ENCODE measurements around the gene KRT37.

Gene KRT37

GRCh38 chr17:41424111-41424635 lies at the start of gene KRT37:
TSS of gene KRT37 (minus strand) at chr17:41424585. CDS start at chr17:41424523, 62 bp downstream.
- H3K4me3 ChIP-seq (ENCODE audit: low read depth, low read length) = no peak within 1 kb of the TSS
- no peak for DNase-seq (ENCODE audit: low read depth)
- TF ChIP-seq CTCF (IDR thresholded peaks at IDR 0.05; ENCODE audit: low read depth, low read length) (no peak), POLR2A (IDR thresholded peaks at IDR 0.05; ENCODE audit: extremely low read depth, insufficient read length) (no peak), MYC (IDR thresholded peaks at IDR 0.05; ENCODE audit: low read depth, low read length) (no peak)

DNA sequence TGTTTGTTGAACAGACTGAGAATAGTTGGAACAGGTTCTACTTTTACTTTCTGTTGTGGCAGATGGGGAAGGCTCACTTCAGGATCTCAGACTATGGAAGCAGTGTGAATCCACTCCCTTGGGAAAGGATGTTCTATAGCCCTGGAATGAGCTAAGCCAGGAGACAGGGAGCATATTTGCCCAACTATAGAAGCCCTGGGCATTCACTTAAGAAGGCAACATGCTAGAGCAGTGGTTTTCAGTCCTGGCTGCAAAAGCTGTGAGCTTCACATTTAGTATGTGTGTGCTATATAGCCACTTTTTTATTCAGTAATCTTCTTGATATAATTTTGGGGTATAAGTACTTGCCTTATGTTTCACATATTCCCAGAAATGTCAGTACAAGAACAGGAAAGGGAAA lies 44.0 kb upstream of the KRT37 start:
- TF ChIP-seq CTCF (IDR thresholded peaks at IDR 0.05; ENCODE audit: low read depth, low read length) (no peak), MYC (IDR thresholded peaks at IDR 0.05; ENCODE audit: low read depth, low read length) (no peak), POLR2A (IDR thresholded peaks at IDR 0.05; ENCODE audit: extremely low read depth, insufficient read length) (no peak), MAX (IDR thresholded peaks at IDR 0.05; ENCODE audit: low read depth, low read length) (no peak)
- DNase-seq (ENCODE audit: low read depth) = no peak
- H3K4me3 ChIP-seq (ENCODE audit: low read depth, low read length) = no peak overlapping the region

DNA sequence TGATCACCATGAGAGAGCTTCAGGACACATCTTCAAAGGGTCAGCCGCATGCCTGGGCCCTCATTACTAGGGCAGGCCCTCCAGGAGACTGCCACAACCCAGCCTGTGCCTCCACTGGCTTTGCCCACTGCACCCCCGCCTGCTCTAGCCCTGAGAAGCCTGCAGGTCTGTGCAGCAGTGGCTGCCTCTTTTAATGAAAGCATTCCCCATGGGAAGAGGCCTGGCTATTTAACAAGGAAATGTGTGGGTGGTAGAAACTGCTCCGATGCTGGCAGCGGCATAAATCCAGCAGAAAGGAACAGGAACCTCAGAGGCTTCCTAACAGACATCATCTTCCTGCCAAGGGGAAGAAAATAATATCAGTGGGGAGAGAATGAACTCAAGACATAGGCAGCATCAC lies 43.2 kb upstream of the KRT37 start:
- no peak overlapping the region for H3K4me3 ChIP-seq (ENCODE audit: low read depth, low read length)
- TF ChIP-seq MAX (IDR thresholded peaks at IDR 0.05; ENCODE audit: low read depth, low read length) = no peak
- no peak for TF ChIP-seq POLR2A (IDR thresholded peaks at IDR 0.05; ENCODE audit: extremely low read depth, insufficient read length)
- no peak for TF ChIP-seq MYC (IDR thresholded peaks at IDR 0.05; ENCODE audit: low read depth, low read length)
- no peak for TF ChIP-seq CTCF (IDR thresholded peaks at IDR 0.05; ENCODE audit: low read depth, low read length)
- no peak for DNase-seq (ENCODE audit: low read depth)

DNA sequence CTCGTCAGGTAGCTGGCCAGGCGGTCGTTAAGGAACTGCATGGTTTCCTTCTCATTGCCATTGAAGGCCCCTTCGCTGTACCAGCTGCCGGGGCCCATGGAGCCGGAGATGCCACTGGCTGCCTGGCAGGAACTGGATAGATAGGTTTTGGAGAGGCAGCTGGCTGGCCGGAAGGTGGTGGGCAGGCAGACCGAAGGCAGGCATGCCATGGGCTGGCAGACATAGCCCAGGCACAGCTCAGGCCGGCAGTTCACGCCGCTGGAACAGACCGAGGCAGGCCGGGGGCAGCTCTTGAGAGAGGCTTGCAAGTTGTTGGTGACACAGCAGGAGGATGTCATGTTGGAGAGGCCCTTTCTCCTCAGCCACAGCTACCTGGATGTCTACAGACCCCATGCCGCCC lies 42.6 kb upstream of the KRT37 start, which contains the start of gene KRT32:
KRT32 (minus strand) TSS at position 399 of the 400 bp plus-strand sequence; CDS start at position 338, 61 bp downstream.
- no peak for DNase-seq (ENCODE audit: low read depth)
- TF ChIP-seq MAX (IDR thresholded peaks at IDR 0.05; ENCODE audit: low read depth, low read length) = no peak
- TF ChIP-seq POLR2A (IDR thresholded peaks at IDR 0.05; ENCODE audit: extremely low read depth, insufficient read length) = no peak
- no peak for TF ChIP-seq MYC (IDR thresholded peaks at IDR 0.05; ENCODE audit: low read depth, low read length)
- TF ChIP-seq CTCF (IDR thresholded peaks at IDR 0.05; ENCODE audit: low read depth, low read length) = no peak

GRCh38 chr17:41464682-41465081 lies 40.3 kb upstream of the KRT37 start:
- TF ChIP-seq MYC (IDR thresholded peaks at IDR 0.05; ENCODE audit: low read depth, low read length) = no peak
- TF ChIP-seq CTCF (IDR thresholded peaks at IDR 0.05; ENCODE audit: low read depth, low read length) = no peak
- no peak for TF ChIP-seq MAX (IDR thresholded peaks at IDR 0.05; ENCODE audit: low read depth, low read length)
- TF ChIP-seq POLR2A (IDR thresholded peaks at IDR 0.05; ENCODE audit: extremely low read depth, insufficient read length) = no peak
- H3K4me3 ChIP-seq (ENCODE audit: low read depth, low read length) = no peak overlapping the region
- DNase-seq (ENCODE audit: low read depth) = no peak

More for the DNA sequence above, 42.6 kb upstream of the KRT37 start, which contains the start of gene KRT32:
- H3K4me3 ChIP-seq (ENCODE audit: low read depth, low read length) = no peak within 1 kb of the TSS

- no peak for DNase-seq (ENCODE audit: low read depth)
- H3K4me3 ChIP-seq (ENCODE audit: low read depth, low read length) = no peak overlapping the region
Measured at GRCh38 chr17:41464173-41464572, 39.8 kb upstream of the KRT37 start.

More at GRCh38 chr17:41464173-41464572, 39.8 kb upstream of the KRT37 start:
- TF ChIP-seq POLR2A (IDR thresholded peaks at IDR 0.05; ENCODE audit: extremely low read depth, insufficient read length) = no peak
- TF ChIP-seq MYC (IDR thresholded peaks at IDR 0.05; ENCODE audit: low read depth, low read length) = no peak
- no peak for TF ChIP-seq MAX (IDR thresholded peaks at IDR 0.05; ENCODE audit: low read depth, low read length)
- no peak for TF ChIP-seq CTCF (IDR thresholded peaks at IDR 0.05; ENCODE audit: low read depth, low read length)
